HG02588 (cell line): ENCODE measurements around the gene ZNRF3.
"Not testable (repeated sequence)": the region's sequence is repeated elsewhere in the genome, so short reads cannot be mapped to it uniquely, and the experiment has no call there.

Experiments used
- ATAC-seq: cut with Tn5 transposase; IDR thresholded peaks from one replicate; pipeline ENCODE4 v1.9.1; 2021; ENCODE audit warnings: mild to moderate bottlenecking, moderate library complexity; ENCODE audit not compliant: unreplicated experiment

The ZNRF3 gene

DNA sequence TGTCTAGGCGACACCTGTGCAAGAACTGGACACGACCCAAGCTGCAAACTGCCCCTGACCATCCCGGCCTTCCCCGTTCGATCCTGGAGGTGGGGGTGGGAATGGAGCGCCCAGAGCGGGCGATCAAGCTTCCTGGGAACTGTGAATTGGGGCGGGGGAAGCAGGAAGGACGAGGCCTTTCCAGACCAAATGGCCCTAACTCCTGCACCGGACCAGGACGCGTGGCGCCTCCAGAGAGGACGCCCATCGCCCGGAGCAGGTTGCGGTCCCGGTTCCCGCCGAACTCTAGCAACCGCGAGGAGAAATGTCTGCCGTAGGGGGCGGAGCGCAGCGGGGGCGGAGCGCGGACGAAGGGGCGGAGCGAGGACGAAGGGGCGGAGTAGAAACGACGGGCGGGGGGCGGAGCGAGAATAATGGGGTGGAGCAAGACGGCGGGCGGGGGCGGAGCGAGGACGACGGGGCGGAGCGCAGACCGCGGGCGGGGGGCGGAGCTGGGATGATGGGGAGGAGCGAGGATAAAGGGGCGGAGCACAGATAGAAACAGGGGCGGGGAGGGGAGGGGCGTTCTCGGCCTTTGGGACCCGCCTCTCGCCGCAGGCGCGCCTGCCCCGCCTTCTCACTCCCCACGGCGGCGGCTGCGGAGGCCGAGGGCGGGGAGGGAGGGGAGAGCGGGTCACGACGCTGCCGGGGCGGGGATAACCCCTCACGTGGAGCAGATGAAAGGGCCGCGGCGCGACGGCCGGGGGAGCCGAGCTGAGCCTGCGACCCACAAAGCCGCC, at the start of gene ZNRF3:
TSS of gene ZNRF3 (plus strand) at position 695 of the 779 bp plus-strand sequence. CDS start 195 bp downstream, outside the sequence.
- ATAC-seq, result peak; percentile 62

DNA sequence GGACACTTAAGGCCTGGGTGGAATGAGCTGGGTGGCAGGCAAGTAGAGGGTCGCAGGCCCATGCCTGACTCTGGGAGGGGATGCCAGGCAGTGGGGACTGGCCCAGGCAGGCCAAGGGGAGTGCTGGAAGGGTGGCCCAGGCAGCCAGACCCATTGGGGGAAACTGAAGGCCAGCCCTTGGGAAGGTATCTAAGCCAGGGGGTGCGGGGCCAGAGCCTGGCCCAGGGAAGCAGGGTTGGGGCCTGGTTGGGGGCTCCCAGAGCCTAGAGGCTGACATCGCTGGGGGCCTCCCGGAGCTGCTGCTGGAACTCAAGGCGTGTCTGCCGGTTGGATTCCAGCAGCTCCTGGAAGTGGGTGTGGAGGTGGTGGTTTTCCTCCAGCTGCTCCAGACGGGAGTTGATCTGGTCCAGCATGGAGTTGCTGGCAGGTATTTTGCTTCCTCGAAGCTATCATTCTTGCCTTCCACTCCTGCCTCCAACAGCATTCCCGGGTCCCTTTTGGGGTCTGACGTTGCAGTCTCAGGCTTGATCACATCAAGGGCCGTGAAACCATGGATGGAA, 47.7 kb upstream of the ZNRF3 start:
- no peak for ATAC-seq

DNA sequence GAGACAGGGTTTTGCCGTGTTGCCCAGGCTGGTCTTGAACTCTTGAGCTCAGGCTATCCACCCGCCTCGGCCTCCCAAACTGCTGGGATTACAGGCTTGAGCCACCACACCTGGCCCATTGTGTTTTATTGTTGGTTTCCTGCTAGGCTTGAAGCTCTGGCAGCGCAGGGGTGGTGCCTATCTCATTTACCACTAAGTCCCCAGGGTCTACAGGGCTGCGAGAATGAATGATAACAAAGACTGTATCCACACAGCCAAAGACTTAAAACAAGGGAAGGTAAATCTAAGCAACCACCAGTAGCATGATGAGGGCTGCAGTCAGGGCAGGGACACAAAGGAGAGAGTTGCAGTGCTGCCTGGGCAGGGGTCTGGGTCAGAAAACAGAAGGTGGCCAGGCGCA, 45.7 kb upstream of the ZNRF3 start:
- ATAC-seq, result no peak

DNA sequence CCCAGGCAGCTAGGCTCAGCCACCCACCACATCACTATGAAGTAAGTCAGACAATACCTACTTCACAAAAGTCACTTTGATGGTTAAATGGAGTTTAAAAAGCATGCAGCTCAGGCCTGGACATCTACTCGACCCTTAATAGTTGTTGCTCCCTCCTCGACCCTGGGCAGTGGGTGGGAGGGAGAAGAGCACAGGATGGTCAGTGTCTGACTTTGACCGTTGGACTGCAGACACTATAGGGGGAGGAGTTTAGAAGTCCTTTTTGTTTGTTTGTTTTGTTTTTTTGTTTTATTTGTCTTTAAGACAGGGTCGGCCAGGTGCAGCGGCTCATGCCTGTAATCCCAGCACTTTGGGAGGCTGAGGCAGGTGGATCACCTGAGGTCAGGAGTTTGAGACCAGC, 44.4 kb upstream of the ZNRF3 start:
- no peak for ATAC-seq

DNA sequence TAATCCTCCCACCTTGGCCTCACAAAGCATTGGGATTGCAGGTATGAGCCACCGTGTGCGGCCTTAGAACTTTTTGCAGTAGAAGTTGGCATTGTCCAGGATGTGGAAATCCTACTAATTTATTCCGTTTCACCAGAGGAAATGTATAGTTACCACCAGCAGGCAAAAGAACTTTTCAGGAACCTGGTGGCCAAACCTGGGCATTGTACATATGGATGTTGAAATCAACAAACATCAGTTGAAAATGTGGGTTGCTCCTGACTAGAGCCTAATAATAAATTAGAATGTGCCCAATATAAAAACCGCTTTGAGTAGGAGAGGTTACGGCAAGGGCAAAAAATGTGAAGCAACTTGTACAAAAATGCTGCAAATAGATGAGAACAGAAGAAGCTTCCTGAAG, 42.3 kb upstream of the ZNRF3 start:
- ATAC-seq, result no peak

DNA sequence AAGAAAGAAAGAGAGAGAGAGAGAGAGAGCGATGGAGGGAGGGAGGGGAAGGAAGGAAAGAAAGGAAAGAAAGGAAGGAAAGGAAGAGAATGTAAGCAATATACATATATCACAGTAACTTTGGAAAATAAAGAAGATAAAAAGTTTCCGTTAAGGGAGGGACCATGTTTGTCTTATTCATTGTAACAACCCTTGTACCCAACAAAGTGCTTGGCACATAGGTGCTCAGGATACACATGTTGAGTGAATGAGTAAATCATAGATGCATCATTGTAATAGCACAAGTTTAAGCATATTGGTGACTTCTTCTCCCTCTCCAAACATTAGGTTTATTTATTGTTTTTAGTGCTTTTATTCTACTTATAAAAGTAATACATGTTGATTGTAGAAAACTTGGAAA, 39.7 kb upstream of the ZNRF3 start:
- no peak for ATAC-seq

DNA sequence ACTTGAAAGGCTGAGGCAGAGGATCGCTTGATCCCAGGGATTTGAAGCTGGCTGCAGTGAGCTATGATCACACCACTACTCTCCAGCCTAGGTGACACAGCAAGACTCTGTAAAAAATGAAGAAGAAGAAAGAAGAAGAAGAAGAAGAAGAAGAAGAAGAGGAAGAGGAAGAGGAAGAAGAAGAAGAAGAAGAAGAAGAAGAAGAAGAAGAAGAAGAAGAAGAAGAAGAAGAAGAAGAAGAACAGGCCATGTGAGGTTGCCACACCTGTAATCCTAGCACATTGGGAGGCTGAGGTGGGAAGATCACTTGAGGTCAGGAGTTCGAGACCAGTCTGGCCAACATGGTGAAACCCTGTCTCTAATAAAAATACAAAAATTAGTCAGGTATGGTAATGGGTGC, 39.1 kb upstream of the ZNRF3 start:
- ATAC-seq, result not testable (repeated sequence)

DNA sequence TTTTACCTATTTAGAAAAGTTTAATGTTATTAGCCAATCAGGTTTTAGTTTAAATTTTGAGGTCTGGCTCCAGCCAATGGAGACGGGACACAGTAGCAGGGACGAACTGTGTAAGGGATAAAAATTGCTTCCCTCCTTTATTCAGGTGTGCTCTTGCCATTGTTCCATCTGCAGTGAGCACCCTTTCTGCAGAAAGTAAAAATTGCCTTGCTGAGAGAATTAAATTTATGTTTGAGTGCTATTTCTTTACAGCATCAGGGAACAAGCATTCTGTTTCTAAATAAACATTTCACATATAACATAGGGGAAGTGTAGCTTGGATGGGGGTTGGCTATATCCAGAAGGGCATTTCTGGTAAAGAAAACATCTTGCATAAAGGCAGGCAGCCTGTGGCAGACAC, 36.4 kb upstream of the ZNRF3 start:
- ATAC-seq, result no peak

DNA sequence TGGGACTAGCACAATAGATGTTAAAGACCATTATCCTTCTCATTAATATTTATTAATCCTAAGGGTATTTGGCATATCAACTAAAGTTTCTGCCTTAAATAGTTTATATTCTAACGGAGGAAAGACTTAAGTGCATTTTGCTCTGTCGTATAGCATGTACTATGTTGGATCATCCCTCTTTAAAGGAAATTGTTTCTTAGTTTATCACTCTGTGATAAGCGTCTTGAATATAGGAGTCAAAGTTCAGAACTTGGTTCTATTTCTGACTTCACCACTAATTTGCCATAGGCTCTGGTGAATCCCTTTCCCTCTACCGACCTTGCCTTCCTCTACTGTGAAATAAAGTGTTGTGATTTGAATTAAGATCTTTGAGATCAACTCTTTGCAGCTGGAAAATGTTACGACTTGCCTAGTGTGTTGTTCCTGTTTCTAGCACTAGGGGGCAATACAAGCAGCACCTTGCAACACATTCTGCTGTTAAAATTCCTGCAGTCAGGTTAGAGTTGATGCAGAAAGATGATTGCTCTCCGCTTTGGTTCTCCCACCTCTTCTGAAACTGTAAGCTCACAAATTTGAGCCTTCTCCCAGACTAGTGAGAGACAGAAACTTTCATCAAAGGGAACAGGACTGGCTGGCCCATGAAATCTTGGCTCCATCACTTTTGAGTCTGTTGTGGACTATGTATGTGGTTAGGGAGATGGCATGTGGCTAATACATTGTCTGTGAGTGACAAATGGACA, 27.8 kb upstream of the ZNRF3 start:
- no peak for ATAC-seq

DNA sequence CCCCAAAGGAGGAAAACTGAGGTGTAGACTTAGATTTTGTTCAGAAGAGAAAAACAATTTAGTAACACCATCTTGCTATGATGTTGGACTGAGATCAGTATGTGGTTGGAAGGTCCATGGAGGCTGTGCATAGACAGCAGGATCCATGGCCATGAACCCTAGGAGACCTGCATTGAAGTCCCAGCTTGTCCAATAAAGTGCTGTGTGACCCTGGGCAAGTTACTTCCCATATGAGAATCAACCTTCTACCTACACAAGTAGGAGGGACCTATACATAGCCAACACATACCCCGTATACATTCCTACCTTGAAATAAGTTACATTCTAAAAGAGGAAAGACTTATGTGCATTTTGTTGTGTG, 27.3 kb upstream of the ZNRF3 start:
- ATAC-seq, result no peak

DNA sequence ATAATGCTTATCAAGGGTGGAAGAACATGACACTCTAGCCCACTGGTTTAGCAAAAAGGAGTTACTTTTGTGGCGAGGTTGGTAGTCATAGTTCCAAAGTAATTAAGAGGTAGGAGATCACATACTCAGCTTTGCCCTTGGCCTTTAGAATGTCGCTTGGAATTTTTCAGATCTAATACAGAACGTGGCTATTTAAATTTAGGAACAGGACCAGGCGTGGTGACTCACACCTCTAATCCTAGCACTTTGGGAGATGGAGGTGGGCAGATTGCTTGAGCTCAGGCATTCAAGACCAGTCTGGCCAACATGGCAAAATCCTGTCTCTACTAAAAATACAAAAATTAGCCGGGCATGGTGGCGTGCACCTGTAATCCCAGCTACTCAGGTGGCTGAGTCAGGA, 26.1 kb upstream of the ZNRF3 start:
- no peak for ATAC-seq

DNA sequence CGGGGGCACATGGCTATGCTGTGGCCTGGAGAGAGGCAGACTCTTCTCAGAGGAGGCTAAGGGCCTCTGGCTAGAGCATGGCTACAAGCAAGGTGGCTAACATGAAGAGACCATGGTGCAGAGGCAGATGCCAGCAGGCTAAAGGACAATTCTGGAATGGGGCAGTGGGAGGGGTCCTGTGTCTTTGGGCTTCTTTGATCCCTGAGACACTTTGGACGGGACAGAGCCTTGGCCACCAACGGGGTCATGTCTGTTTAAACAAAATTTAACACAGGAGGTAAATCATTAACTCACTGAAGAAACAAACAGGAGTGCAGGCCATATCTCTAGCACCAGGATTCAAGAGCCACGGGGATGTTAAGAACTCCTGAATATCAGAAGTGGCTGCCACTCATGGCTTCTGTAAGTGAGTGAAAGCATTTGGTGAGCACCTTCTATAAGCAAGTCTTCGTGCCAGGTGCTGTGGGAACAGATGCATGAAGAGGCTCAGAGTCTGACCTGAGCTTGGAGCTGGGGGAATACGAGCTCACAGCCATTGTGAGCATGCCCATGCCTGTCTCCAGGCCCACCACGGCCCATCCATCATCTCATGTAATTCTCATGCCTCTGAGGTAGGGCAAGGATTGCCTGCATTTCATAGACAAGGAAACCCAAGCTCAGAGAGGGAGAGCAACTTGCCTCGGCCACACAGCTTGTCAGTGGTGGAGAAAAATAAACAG, 18.3 kb upstream of the ZNRF3 start:
- no peak for ATAC-seq

DNA sequence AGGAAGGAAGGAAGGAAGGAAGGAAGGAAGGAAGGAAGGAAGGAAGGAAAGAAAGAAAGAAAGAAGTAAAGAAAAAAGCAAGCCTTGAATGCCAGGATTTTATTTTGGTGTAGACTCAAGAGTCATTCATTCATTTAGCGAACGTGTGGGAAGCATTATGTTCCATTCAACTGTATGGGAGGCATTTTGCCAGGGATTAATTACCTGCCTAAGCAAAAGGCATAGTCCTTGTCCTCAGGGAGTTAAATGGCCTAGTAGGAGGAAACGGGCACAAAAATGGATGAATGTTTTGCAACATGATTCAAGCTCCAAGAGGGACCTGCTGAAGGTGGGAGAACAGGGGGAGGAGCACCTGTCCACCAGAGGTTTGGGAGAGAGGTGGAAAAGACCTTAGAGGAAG, 16.2 kb upstream of the ZNRF3 start:
- ATAC-seq, result no peak

DNA sequence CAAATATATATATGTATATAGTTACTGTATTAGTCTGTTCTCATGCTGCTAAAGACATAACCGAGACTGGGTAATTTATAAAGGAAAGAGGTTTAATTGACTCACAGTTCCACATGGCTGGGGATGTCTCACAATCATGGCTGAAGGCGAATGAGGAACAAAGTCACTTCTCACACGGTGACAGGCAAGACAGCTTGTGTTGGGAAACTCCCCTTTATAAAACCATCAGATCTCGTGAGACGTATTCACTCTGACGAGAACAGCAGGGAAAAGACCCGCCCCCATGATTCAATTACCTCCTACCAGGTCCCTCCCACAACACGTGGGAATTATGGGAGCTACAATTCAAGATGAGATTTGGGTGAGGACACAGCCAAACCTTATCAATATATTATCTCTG, 15.0 kb upstream of the ZNRF3 start:
- not testable (repeated sequence) for ATAC-seq

DNA sequence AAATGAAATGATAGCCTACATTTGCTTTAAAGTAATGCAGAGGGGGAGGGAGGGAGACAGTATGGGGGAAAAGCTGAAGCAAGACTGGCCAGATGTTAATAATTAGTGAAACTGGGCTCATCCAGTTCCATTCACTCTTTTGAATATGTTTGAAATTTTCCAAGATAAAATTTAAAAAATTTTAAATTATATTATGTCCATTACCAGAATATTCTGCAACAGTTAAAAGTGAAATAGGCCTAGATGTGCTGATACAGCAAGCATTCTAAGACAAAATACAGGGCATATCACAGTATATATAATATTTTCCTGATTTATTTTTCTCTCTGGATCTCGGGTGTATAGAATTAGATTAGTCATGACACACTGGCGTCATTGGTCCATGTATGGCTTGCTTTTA, 13.6 kb upstream of the ZNRF3 start:
- no peak for ATAC-seq

DNA sequence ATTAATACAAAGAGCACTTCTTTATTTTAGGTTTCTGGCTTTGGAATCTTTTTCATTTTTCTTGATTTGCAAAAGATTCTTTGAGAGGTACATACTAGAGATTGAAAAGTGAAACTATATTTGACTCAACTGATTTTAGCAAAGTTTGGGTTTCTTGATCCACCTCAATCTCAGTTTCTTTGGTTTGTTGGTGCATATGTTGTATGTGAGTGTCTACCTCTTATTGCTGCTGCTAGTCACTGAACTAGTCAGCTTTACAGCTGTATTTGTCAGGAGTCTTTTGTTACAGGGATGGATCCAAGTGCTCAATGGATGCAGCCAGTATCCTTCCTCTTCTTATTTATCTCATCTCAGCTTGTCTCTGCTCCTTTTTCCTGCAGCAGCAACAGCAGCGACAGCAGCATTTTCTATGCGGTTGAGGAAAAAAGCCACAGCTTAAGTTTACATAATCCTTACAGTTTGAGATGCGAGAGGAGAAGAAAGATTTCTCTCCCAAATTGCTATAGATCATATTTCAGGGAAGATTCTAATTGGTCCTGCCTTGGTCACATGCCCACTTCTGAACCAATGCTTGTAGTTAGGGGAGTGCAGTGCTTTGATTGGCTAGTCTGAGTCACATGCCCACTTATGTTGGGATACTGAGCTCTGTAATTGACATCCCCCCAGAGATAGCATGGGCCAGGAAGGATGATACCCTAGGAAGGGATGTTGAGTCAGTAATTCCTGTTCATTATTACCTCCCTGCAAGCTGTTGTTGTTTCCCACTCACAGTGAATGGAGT, 10.0 kb upstream of the ZNRF3 start:
- ATAC-seq, result no peak

DNA sequence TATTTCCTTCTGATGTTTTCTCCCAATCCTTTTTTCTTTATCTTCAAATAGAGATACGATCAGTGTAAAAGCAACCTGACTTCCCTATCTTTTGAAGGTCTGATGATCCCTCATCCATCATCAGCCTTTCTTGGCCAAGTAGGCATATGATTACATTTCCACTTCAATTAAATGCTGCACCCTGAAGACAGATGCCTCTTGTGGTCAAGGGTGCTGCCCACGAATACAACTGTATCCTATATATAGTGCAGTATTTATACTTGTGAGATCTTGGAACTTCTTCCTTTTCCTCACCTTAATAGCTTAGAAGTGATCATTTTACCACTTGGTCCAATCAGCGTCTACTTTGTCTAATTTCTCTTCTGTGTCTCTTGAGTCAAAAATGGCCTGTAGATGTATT, 9.3 kb upstream of the ZNRF3 start:
- ATAC-seq, result no peak

DNA sequence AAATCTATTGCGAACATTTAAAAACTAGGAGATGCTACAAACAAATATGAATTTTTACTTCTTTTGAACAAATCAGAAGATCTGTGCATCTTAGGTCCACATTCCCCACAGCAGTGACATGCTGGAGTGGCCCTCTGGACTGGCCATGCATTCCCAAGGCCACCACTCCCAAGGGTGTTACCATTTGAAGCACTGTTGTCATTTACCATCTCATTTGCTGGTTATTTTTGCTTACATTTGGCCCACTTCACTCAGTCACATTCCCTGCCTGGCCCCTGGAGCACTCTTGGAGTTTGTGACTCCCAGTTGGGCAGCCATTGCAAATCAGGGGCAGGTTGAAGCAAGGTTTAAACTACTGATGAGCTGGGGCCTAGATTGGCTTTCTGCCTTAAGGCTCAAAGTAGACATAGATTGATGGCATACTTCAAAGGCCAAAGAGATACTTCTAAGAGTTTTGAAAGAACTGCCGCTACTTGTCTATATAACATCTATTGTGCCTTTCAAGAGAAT, 8.5 kb upstream of the ZNRF3 start:
- ATAC-seq, result no peak

DNA sequence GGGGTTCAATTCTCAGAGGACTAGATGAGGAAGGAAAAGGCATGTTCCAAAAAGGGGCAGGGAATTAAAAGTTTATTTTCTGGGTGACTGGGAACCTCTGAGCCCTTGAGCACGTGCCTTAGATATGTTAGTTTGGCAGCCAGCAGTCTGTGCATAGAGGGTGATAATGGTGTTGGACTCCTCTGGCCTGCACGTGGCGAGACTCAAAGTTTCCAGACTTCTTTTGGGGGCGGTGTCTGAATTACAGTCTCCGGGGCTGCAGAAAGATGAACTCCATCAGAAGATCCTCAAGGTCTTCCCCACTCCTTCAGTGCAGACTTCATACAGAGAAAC, 861 bp upstream of the ZNRF3 start:
- ATAC-seq, result no peak

DNA sequence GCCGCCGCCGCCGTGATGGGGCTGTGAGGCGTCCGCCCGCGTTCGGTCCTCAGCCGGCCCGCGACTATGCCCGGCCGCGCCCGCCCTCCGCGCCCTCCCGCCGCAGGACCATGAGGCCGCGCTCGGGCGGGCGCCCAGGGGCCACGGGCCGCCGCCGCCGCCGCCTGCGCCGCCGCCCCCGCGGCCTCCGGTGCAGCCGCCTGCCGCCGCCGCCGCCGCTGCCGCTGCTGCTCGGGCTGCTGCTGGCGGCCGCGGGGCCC, 215 bp downstream of the ZNRF3 start:
- ATAC-seq, result peak; percentile 25
